ENCODE data around the gene CHID1.

CHID1 gene

GRCh38 chr11:907668-908067 is 2.9 kb downstream of the CHID1 start:
- no peak for FAIRE-seq

GRCh38 chr11:905952-906351 is 4.7 kb downstream of the CHID1 start:
- FAIRE-seq: no peak

DNA sequence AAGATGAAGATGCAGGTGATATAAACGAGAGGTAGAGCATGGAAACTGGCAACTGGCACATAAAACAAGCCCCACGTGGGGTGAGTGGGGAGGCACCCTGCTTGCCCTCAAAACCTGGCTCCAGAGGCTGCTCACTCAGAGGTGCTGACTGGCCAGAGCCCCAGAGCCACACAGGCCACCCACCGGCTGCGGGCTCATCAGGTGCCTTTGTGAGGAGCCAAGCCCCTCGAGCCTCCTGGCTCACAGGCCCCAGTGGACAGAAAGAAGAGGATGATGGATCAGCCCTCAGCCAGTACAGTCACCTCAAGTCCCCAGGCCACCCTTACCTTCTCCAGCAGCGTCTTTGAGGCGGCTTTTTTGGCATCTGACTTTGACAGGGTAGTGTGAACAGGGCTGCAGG is 6.2 kb downstream of the CHID1 start:
- FAIRE-seq: no peak

GRCh38 chr11:901452-902061 is 9.1 kb downstream of the CHID1 start:
- no peak for FAIRE-seq

- FAIRE-seq: no peak
These were observed 10.1 kb downstream of the CHID1 start for GRCh38 chr11:900545-900944.

DNA sequence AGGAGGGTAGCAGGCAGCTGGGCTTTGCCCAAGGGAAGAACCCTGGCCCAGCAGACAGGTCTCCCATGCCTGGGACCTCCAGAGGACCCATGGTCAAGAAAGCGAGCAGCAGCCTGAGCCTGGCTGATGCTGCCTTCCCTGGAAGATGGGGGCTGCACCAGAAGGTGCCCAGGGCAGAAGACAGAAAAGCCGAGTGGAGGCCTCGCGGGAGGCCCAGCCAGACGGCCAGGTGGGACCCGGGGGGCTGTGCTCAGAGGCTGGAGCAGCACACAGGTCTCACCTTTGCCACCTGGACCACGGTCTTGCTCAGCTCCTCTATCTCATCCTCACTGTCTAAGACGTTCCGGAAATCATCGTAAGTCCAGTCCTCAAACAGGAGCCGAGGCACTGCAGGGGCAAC is 10.9 kb downstream of the CHID1 start:
- no peak for FAIRE-seq

DNA sequence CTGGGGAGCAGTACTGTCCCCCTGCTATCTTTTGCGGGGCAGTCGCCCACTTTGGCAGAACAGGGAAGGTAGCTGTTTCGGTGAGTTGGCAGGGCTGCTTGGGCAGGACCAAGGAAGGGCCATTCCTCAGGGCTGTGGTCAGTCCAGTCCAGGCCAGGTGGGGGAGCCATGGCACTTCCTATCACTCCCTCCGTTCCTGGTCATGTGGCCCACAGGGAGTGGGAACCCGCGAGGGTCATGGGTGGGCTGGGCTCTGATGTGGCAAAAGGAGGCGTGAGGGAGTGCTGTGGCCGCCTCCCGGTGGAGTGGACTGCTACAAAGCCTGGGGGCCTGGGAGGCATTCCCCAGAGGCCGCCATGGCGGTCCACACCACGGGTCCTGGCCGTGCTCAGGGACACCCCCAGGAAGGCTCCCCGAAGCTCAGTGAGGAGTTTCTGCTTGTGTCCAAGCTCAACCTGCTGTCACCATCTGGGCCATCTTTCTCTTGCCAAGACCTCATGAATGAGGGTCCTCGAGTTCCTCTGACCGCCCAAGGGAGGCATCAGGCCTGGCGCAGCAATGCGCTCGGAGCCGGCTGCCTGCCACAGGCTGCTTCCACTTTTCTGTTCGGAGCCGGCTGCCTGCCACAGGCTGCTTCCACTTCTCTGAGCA is 11.9 kb downstream of the CHID1 start:
- FAIRE-seq: no peak

- no peak for FAIRE-seq
These were observed 12.5 kb downstream of the CHID1 start for GRCh38 chr11:898143-898511.

GRCh38 chr11:897253-898142 is 13.1 kb downstream of the CHID1 start:
- FAIRE-seq: no peak

GRCh38 chr11:895331-896110 is 15.1 kb downstream of the CHID1 start:
- no peak for FAIRE-seq

- no peak for FAIRE-seq
These were observed 15.9 kb downstream of the CHID1 start for GRCh38 chr11:894575-895201.

DNA sequence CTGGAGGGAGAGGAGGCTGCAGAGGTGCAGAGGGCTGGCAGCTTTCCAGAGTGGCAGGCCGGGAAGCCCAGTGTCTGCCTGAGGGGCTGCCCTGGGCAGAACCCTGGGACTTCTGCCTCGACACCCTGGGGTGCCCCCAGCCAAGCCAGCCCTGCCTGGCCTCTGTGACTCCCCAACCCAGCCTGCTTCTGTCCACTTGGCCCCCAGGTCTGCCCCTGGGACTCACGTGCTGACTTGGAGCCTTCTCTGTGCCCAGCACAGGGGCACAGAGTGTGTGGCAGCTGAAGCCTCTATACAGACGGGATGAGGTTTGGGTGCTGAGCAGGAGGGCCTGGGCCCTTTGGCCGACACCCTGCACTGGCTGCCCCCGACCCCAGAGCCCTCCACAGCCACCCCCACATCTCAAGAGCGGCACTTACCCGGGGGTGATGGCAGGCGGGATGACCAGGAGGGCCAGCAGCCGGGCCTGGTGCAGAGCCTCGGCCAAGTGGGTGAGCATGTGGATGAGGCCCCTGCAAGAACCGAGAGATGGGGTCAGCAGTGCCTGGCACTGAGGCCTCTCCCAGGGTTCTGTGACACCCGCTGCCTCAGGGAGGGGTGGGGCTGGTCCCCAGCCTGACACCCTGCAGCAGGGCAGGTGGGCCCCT is 17.5 kb downstream of the CHID1 start:
- FAIRE-seq: no peak

GRCh38 chr11:890794-891540 is 19.6 kb downstream of the CHID1 start:
- no peak for FAIRE-seq

DNA sequence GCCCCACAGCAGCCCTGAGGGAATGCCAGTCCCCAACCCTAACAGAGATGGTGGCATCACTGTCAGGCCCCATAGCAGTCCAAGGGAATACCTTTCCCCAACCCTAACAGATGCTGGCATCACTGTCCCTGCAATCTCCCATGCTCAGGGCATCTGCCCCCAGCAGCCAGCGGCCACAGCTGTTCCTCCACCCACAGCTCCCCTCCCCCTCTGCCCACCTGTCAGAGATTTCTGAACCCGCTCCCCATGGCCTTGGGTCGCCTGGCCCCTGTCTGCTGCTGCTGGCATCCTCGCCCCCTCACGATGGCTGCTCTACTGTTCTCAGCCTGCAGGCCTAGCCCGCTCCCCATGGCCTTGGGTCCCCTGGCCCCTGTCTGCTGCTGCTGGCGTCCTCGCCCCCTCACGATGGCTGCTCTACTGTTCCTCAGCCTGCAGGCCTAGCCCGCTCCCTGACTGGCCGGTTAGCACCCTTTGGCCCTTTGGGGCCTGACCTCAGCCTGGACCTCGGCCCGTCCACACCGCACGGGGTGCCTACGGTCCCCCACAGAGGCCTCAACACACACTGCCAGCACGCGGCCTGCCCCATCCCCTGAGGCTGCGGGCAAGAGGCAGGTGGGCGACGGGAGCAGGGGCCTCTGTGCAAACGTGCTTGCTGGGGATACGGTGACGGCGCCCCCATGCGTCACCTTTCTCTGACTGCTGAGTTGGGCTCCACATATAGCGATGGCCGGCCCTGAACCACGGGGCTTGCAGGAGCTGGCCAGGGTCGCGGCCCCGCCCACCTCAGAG is 20.7 kb downstream of the CHID1 start:
- FAIRE-seq: no peak

DNA sequence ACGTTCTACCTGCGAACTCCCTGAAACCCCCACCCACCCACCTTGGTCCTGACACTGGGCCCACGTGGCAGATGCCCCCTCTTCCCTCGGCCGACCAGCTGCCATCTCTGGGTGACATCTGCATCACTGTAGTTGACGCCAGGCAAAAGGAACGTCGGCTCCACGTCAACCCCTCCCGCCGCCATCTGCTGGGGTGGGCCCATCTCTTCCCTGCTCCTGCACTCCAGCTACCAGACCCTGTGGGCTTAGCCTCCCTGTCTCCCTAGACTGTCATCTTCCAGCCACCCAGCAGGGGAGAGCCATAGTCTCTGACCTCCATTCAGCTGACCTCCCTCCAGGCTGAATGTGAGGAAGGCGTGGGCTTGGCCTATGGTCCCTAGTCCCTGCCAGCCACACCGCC is 21.4 kb downstream of the CHID1 start:
- FAIRE-seq: no peak

DNA sequence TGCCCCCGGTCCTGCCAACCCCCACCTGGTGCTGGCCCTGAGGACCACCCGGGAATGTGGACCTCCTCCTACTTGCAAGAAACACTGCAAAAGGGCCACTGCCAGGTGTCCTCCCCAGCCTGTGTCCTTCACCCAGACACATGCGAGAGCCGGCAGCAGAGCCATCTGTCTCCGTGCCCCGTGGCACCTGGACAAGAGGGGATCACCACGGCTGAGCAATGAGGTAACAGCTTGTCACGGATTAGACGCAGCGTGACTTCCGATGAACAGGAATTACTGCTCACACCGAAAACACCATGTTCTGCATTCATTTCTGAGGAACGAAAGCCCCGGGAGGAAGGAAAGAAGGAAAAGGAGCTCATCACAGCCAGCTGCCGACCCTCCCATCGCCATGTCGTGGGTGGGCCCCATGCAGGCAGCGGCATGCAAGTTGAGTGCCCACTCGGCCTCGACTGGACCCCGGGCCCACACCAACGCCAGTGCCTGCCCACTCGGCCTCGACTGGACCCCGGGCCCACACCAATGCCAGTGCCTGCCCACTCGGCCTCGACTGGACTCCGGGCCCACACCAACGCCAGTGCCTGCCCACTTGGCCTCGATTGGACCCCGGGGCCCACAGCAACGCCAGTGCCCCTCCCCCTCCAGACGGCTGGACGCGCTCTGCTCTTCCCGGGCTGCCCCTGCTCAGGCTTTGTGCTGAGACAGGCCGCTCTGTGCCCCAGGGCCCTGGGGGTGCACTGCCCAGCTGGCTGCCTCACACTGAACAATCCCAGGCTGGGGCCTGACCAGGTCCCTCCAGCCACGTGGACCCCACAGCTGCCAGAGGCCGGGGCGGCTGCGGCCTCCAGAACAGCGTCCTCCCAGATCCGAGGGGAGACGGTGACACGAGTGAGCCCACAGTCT is 22.0 kb downstream of the CHID1 start:
- no peak for FAIRE-seq

DNA sequence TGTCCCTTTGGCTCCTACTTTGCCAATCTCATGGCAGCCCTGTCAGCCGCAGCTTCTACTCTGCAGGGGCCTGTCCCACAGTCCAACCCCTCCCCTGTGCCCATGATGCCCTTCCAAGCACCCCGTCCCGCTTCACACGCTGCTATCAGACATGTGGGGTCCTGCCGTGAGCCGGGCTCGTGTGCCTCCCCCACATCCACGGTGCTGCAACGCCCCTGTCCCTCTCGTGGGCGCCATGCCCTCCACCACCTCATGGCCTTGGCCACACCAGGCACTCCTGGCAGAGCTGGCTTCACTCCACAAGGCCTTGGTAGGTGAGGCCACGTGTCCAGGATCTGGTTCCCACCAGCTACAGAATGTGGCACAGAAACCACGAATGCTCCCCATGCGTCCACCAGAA is 23.0 kb downstream of the CHID1 start:
- FAIRE-seq: no peak

DNA sequence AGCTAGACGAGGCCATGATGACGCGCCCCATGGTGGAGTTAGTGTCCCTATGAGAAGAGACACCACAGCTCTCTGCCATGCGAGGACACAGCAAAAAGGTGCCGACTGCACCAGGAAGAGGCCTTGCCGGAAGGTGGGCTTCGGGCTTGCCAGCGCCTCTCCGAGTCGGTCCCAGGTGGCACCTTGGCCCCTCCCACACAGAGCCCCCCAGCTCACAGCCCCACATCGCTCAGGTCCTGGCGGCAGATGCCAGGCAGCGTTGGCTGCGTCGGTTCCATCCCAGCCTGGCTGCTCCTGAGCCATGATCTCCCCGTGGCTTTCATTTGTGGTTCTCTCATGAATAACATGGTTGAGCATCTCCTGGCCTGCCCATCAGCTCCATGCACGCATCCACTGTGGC is 24.0 kb downstream of the CHID1 start:
- FAIRE-seq: no peak

GRCh38 chr11:884578-885070 is 26.0 kb downstream of the CHID1 start:
- FAIRE-seq: no peak

All from TTC549 (cell line).